ENCODE data around the gene ITPKC. TPM values are rescaled to one million over a fixed set of nuclear protein-coding genes. Genes with fewer than 3 reads are reported as not detected.

The ITPKC gene
- total and polyA plus RNA-seq, 2 of the 13 experiments (the other 11 are each of a cell fraction or from before 2014, with no cell fraction given) = 6.9 to 11.2 TPM

- no peak for TF ChIP-seq ZSCAN5A (CRISPR knock-in tag; IDR thresholded peaks at IDR 0.05; ENCODE audit: borderline replicate concordance)
- TF ChIP-seq ZNF34 (CRISPR knock-in tag; IDR thresholded peaks at IDR 0.05; ENCODE audit: borderline replicate concordance) = peak; percentile 72; the same call in 1 of the 2 replicates
- no peak for TF ChIP-seq ZNF543 (CRISPR knock-in tag; IDR thresholded peaks at IDR 0.05)
- no peak for TF ChIP-seq ZNF670 (CRISPR knock-in tag; IDR thresholded peaks at IDR 0.05; ENCODE audit: borderline replicate concordance)
- 0 out of 2 replicates have a peak, but pooled peaks have one; percentile 62 for TF ChIP-seq ETV6 (CRISPR knock-in tag; conservative IDR thresholded peaks at IDR 0.05)
- TF ChIP-seq IKZF5 (CRISPR knock-in tag; IDR thresholded peaks at IDR 0.05) = peak; percentile 69; the same call in 1 of the 2 replicates
- TF ChIP-seq ZNF740 (CRISPR knock-in tag; IDR thresholded peaks at IDR 0.05) = no peak
- no peak for TF ChIP-seq MTA3 (CRISPR knock-in tag; IDR thresholded peaks at IDR 0.05)
- no peak for TF ChIP-seq ZSCAN22 (CRISPR knock-in tag; IDR thresholded peaks at IDR 0.05)
- TF ChIP-seq ZNF280B (CRISPR knock-in tag; IDR thresholded peaks at IDR 0.05; ENCODE audit: borderline replicate concordance) = no peak
- TF ChIP-seq PBX2 (CRISPR knock-in tag; IDR thresholded peaks at IDR 0.05) = no peak
- peak; percentile 96 for TF ChIP-seq TFDP2 (CRISPR knock-in tag; IDR thresholded peaks at IDR 0.05)
- TF ChIP-seq ZNF598 (CRISPR knock-in tag; IDR thresholded peaks at IDR 0.05; ENCODE audit: borderline replicate concordance) = no peak
- TF ChIP-seq ZNF660 (CRISPR knock-in tag; IDR thresholded peaks at IDR 0.05; ENCODE audit: borderline replicate concordance, low read depth) = no peak
- no peak for TF ChIP-seq ZNF329 (CRISPR knock-in tag; IDR thresholded peaks at IDR 0.05; ENCODE audit: low read depth)
- no peak for TF ChIP-seq PLRG1 (conservative IDR thresholded peaks at IDR 0.05)
- 0 out of 4 replicates have a peak, but pooled peaks of 1 of the 2 experiments have one; percentile 29 for TF ChIP-seq KLF16 (CRISPR knock-in tag; IDR thresholded peaks at IDR 0.05)
- no peak for TF ChIP-seq ZNF432 (CRISPR knock-in tag; IDR thresholded peaks at IDR 0.05; ENCODE audit: borderline replicate concordance)
- TF ChIP-seq MTF2 (CRISPR knock-in tag; IDR thresholded peaks at IDR 0.05; ENCODE audit: borderline replicate concordance) = no peak
- TF ChIP-seq PHF20 (CRISPR knock-in tag; IDR thresholded peaks at IDR 0.05) = peak; percentile 92
- TF ChIP-seq TFAP4 (IDR thresholded peaks at IDR 0.05; ENCODE audit: borderline replicate concordance, low read depth) = peak; percentile 94
These were observed 33.4 kb downstream of the ITPKC start, which contains the start of gene ACTMAP (continued) for GRCh38 chr19:40750058-40750873.

All from HepG2 (cell line).